Loucy (cell line): ENCODE data around the gene NPFF.

Source experiments
- H2AFZ ChIP-seq: fragments of 200-600 bp; sonication (generic); 2 replicates; pipeline ENCODE4 v1.6.0; 2016; ENCODE audit warnings: antibody characterized with exemption, mild to moderate bottlenecking, low read length, moderate library complexity
- H3F3A ChIP-seq: fragments of 200-600 bp; 2 replicates; pipeline ENCODE4 v1.6.0; 2016; ENCODE audit warnings: antibody characterized with exemption, low read depth, mild to moderate bottlenecking
- H3K27me3 ChIP-seq: fragments of 200-600 bp; sonication (generic); 2 replicates; pipeline ENCODE4 v1.6.1; 2014; ENCODE audit warnings: low read length, mild to moderate bottlenecking; ENCODE audit not compliant: insufficient read depth, poor library complexity, severe bottlenecking
- H3K36me3 ChIP-seq: fragments of 200-600 bp; sonication (generic); 2 replicates; pipeline ENCODE4 v1.6.1; 2016; ENCODE audit warnings: low read length; ENCODE audit not compliant: insufficient read depth
- H3K4me1 ChIP-seq: fragments of 200-600 bp; sonication (generic); 2 replicates; pipeline ENCODE4 v1.5.1; 2014; ENCODE audit warnings: low read length, mild to moderate bottlenecking; ENCODE audit not compliant: insufficient read depth, poor library complexity, severe bottlenecking
- H3K4me2 ChIP-seq: fragments of 200-600 bp; sonication (generic); 2 replicates; pipeline ENCODE4 v1.6.0; 2014; ENCODE audit warnings: antibody characterized with exemption, low read length, low read depth, mild to moderate bottlenecking; ENCODE audit not compliant: poor library complexity, severe bottlenecking
- H3K4me3 ChIP-seq: fragments of 200-600 bp; sonication (generic); 2 replicates; pipeline ENCODE4 v1.5.1; 2014; ENCODE audit warnings: low read length, mild to moderate bottlenecking, mixed read lengths; ENCODE audit not compliant: poor library complexity, severe bottlenecking
- H3K79me2 ChIP-seq: fragments of 200-600 bp; sonication (generic); 2 replicates; pipeline ENCODE4 v1.6.1; 2014; ENCODE audit warnings: low read length; ENCODE audit not compliant: insufficient read depth
- H3K9ac ChIP-seq: fragments of 200-600 bp; sonication (generic); 2 replicates; pipeline ENCODE4 v1.6.0; 2014; ENCODE audit warnings: mild to moderate bottlenecking, low read depth, low read length, moderate library complexity; ENCODE audit not compliant: poor library complexity, severe bottlenecking
- H3K9me2 ChIP-seq: fragments of 200-600 bp; sonication (generic); replicated peaks from 2 replicates; pipeline ENCODE4 v1.6.1; 2016; ENCODE audit warnings: low read depth, low read length, mixed read lengths
- H3K9me3 ChIP-seq: fragments of 200-600 bp; sonication (generic); 2 replicates; pipeline ENCODE4 v1.6.1; 2014; ENCODE audit warnings: mild to moderate bottlenecking, antibody characterized with exemption, low read length, low read depth; ENCODE audit not compliant: insufficient read depth
- H4K20me1 ChIP-seq: fragments of 200-600 bp; sonication (generic); 2 replicates; pipeline ENCODE4 v1.6.0; 2014; ENCODE audit warnings: antibody characterized with exemption, low read length, mild to moderate bottlenecking; ENCODE audit not compliant: insufficient read depth, poor library complexity, severe bottlenecking
- EZH2phosphoT487 ChIP-seq: fragments of 200-600 bp; IDR thresholded peaks from 2 replicates; pipeline ENCODE4 v1.6.1; 2018; ENCODE audit warnings: antibody characterized with exemption, mild to moderate bottlenecking, moderate library complexity, borderline replicate concordance
- TF ChIP-seq, protein P1 (sequence below): fragments of 200-600 bp; sonication (generic); conservative IDR thresholded peaks from 2 replicates; pipeline ENCODE4 v1.5.1; 2014; ENCODE audit warnings: mild to moderate bottlenecking, antibody characterized with exemption, low read length

NPFF gene

DNA sequence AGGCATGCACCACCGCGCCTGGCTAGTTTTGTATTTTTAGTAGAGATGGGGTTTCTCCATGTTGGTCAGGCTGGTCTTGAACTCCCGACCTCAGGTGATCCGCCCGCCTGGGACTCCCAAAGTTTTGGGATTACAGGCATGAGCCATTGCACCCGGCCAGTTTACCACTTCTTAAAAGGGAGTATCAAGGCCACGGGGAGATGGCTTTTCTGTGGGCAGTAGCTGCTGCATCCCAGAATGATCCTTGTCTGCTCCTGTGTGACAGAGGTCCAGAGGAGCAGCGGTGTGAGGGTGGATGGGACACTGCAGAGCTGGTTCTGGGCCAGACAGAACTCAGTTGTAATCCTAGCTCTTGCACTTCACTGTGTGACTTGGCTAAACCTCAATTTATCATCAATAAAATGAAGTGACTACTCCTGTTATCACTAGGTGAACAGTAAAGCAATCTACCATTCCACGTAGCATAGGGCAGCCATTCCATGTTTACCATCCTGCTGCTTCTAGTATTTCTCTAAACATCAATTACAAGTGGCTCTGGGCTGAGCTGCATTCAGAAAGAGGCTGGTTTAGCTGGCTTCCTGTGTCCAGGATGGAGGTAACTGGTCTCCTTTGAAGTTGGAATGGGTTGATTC is 3.0 kb upstream of the NPFF start:
- Histone ChIP-seq H3K27me3 (no peaks in the 10 kb centered on the region), H3K36me3 (peaks cover 31% of the 10 kb centered on the region; the same call in 1 of the 2 replicates), H3K4me3 (no peak overlapping the region), H2AFZ (no peak overlapping the region), H3K9me3 (no peaks in the 10 kb centered on the region), H3K9me2 (no peaks in the 10 kb centered on the region), H4K20me1 (no peaks in the 10 kb centered on the region), H3K4me2 (no peak overlapping the region), H3F3A (no peaks in the 10 kb centered on the region), H3K4me1 (peaks cover 4% of the 10 kb centered on the region), H3K9ac (no peak overlapping the region), H3K79me2 (no peaks in the 10 kb centered on the region)
- no peak for TF ChIP-seq EZH2phosphoT487
- TF ChIP-seq, protein P1, sequence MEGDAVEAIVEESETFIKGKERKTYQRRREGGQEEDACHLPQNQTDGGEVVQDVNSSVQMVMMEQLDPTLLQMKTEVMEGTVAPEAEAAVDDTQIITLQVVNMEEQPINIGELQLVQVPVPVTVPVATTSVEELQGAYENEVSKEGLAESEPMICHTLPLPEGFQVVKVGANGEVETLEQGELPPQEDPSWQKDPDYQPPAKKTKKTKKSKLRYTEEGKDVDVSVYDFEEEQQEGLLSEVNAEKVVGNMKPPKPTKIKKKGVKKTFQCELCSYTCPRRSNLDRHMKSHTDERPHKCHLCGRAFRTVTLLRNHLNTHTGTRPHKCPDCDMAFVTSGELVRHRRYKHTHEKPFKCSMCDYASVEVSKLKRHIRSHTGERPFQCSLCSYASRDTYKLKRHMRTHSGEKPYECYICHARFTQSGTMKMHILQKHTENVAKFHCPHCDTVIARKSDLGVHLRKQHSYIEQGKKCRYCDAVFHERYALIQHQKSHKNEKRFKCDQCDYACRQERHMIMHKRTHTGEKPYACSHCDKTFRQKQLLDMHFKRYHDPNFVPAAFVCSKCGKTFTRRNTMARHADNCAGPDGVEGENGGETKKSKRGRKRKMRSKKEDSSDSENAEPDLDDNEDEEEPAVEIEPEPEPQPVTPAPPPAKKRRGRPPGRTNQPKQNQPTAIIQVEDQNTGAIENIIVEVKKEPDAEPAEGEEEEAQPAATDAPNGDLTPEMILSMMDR = no peak

DNA sequence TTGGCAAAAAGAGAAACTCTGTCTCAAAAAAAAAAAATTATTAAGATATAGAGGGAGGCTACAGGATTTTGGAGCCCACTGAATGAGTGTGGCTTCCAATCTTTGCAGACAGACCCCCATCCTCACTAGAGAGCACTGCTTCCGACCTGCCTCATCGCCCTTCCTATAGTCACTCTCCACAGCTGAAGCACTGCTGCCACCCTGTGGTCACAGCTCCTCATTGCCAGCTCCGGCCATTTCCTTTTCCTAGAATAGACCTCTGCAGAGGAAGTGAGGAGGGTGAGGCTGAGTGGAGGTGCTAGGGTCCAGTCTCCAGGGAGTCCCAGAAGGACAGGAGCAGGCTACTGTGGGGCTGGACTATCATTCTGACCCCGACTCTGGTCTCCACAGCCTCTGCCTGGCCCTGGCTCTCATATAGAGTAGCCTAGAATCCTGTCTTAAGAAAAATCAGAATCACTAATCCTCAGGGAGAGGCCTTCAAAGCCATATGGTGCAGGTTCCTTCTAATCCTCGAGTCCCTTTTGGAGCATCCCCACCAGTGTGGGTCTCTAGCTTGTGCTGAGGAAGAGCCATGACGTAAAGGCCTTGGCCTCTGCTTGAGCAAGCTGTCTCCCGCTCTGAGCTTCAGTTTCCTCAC is 1.4 kb upstream of the NPFF start:
- no peak for TF ChIP-seq EZH2phosphoT487
- TF ChIP-seq, protein P1 = peak; percentile 93
- no peaks in the 10 kb centered on the region for H3K27me3 ChIP-seq
- H4K20me1 ChIP-seq = no peaks in the 10 kb centered on the region
- H3K4me1 ChIP-seq = peaks cover 4% of the 10 kb centered on the region
- no peaks in the 10 kb centered on the region for H3F3A ChIP-seq
- no peaks in the 10 kb centered on the region for H3K9me2 ChIP-seq
- H3K9ac ChIP-seq = no peak overlapping the region
- 0 out of 2 replicates have a peak, but pooled peaks cover 3% of the 10 kb centered on the region for H3K79me2 ChIP-seq
- H3K36me3 ChIP-seq = peaks cover 15% of the 10 kb centered on the region; the same call in 1 of the 2 replicates
- H3K4me2 ChIP-seq = no peak overlapping the region
- no peaks in the 10 kb centered on the region for H3K9me3 ChIP-seq
- H2AFZ ChIP-seq = no peak overlapping the region
- H3K4me3 ChIP-seq = no peak overlapping the region

DNA sequence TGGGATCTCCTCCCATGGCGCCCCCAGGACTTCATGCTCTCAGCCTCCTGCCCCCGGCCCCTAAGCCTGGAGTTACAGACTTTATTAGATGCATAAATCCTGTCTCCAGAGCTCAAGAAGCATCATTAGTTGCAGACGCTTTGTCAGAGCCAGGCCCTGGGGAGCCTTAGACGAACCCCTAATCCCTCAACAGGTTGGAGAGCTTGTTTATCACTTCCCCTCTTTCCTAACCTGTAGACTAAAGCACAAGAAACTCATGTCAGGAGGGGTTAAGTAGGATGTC is 260 bp upstream of the NPFF start:
- no peaks in the 10 kb centered on the region for H3K9me2 ChIP-seq
- TF ChIP-seq, protein P1 = no peak
- no peak for TF ChIP-seq EZH2phosphoT487
- peaks cover 5% of the 10 kb centered on the region; the same call in 1 of the 2 replicates for H3K36me3 ChIP-seq
- H3K9ac ChIP-seq = no peak overlapping the region
- no peaks in the 10 kb centered on the region for H3F3A ChIP-seq
- no peak overlapping the region for H3K4me2 ChIP-seq
- H3K27me3 ChIP-seq = no peaks in the 10 kb centered on the region
- H3K4me1 ChIP-seq = peaks cover 7% of the 10 kb centered on the region
- peaks cover 12% of the 10 kb centered on the region; the same call in 1 of the 2 replicates for H3K79me2 ChIP-seq
- H3K4me3 ChIP-seq = no peak overlapping the region
- no peaks in the 10 kb centered on the region for H4K20me1 ChIP-seq
- H3K9me3 ChIP-seq = no peaks in the 10 kb centered on the region
- H2AFZ ChIP-seq = no peak overlapping the region
